ENCODE results near the gene SHROOM1. TPM values are rescaled to one million over a fixed set of nuclear protein-coding genes. Genes with fewer than 3 reads are reported as not detected.
A peak's percentile ranks its signal among the peaks of the same experiment; 100 is the strongest.

The SHROOM1 gene
- total and polyA plus RNA-seq, 9 of the 15 experiments (the other 6 are each of a cell fraction or from before 2014, with no cell fraction given), result 0.44 to 26.5 (median 11.9) TPM

DNA sequence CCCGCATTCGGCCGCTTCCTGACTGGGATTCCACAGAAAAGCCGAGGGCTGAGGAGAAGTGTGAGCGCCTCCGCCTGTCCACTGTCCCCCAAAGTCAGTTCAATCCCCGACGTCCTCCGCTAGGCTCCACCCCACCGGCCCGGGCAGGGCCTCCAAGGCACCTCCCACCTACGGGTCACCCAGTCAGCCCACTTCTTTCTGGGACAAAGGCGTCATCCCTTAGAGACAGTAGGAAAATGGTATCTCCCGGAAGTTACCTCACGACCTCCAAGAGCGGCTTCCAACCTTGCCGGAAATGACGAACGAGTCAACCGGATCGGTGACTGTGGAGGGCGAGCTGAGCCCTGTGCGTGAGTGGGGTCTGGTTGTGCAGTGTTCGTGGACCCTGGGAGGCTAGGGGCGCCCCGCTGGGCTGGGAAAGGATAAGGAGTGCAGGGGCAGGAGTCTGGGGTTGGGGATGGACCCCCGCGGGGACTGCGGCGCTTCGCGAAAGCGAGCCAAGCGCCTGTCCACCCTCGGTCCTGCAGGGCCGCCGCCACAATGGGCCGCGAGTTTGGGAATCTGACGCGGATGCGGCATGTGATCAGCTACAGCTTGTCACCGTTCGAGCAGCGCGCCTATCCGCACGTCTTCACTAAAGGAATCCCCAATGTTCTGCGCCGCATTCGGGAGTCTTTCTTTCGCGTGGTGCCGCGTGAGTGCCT, 36.0 kb upstream of the SHROOM1 start, which contains the start of the genes GDF9 and UQCRQ (continued):
- peak; percentile 96 for TF ChIP-seq MBD2 (IDR thresholded peaks at IDR 0.05; ENCODE audit: borderline replicate concordance, low read depth)
- TF ChIP-seq, protein P1, sequence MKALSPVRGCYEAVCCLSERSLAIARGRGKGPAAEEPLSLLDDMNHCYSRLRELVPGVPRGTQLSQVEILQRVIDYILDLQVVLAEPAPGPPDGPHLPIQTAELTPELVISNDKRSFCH (CRISPR knock-in tag; IDR thresholded peaks at IDR 0.05), result no peak
- TF ChIP-seq, protein P1 (tag; IDR thresholded peaks at IDR 0.05), result no peak
- peak; percentile 73; the same call in 1 of the 2 replicates for TF ChIP-seq JUN (IDR thresholded peaks at IDR 0.05; ENCODE audit: borderline replicate concordance, low read depth, low read length)
- peak; percentile 22; the same call in 1 of the 2 replicates for TF ChIP-seq JUN (CRISPR knock-in tag; IDR thresholded peaks at IDR 0.05; ENCODE audit: borderline replicate concordance)
- peak; percentile 44; the same call in 1 of the 2 replicates for TF ChIP-seq GTF2F1 (IDR thresholded peaks at IDR 0.05; ENCODE audit: low read depth, low read length)
- TF ChIP-seq EZH2 (IDR thresholded peaks at IDR 0.05; ENCODE audit: borderline replicate concordance, low read depth, low read length), result no peak
- TF ChIP-seq HCFC1 (IDR thresholded peaks at IDR 0.05; ENCODE audit: low read depth, low read length), result peak; percentile 67
- TF ChIP-seq, protein P2, sequence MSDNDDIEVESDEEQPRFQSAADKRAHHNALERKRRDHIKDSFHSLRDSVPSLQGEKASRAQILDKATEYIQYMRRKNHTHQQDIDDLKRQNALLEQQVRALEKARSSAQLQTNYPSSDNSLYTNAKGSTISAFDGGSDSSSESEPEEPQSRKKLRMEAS (CRISPR knock-in tag; IDR thresholded peaks at IDR 0.05), result peak; percentile 17
- TF ChIP-seq KDM2B (CRISPR knock-in tag; IDR thresholded peaks at IDR 0.05), result 0 out of 2 replicates have a peak, but pooled peaks have one; percentile 39
- no peak for TF ChIP-seq CBX8 (IDR thresholded peaks at IDR 0.05; ENCODE audit: borderline replicate concordance, extremely low read depth, low read depth, low read length, poor library complexity, severe bottlenecking)
- no peak for TF ChIP-seq ZC3H11A (IDR thresholded peaks at IDR 0.05; ENCODE audit: low read depth, low read length)
- TF ChIP-seq, protein P3, sequence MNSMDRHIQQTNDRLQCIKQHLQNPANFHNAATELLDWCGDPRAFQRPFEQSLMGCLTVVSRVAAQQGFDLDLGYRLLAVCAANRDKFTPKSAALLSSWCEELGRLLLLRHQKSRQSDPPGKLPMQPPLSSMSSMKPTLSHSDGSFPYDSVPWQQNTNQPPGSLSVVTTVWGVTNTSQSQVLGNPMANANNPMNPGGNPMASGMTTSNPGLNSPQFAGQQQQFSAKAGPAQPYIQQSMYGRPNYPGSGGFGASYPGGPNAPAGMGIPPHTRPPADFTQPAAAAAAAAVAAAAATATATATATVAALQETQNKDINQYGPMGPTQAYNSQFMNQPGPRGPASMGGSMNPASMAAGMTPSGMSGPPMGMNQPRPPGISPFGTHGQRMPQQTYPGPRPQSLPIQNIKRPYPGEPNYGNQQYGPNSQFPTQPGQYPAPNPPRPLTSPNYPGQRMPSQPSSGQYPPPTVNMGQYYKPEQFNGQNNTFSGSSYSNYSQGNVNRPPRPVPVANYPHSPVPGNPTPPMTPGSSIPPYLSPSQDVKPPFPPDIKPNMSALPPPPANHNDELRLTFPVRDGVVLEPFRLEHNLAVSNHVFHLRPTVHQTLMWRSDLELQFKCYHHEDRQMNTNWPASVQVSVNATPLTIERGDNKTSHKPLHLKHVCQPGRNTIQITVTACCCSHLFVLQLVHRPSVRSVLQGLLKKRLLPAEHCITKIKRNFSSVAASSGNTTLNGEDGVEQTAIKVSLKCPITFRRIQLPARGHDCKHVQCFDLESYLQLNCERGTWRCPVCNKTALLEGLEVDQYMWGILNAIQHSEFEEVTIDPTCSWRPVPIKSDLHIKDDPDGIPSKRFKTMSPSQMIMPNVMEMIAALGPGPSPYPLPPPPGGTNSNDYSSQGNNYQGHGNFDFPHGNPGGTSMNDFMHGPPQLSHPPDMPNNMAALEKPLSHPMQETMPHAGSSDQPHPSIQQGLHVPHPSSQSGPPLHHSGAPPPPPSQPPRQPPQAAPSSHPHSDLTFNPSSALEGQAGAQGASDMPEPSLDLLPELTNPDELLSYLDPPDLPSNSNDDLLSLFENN (IDR thresholded peaks at IDR 0.05; ENCODE audit: low read depth in 2 of 2, low read length in 2 of 2), result 0 out of 4 replicates have a peak, but pooled peaks of 1 of the 2 experiments have one; percentile 40
- TF ChIP-seq SPI1 (IDR thresholded peaks at IDR 0.05; ENCODE audit: borderline replicate concordance, low read depth, low read length), result no peak
- no peak for TF ChIP-seq PTBP1 (IDR thresholded peaks at IDR 0.05; ENCODE audit: low read depth, low read length)
- no peak for TF ChIP-seq SMARCB1 (IDR thresholded peaks at IDR 0.05; ENCODE audit: insufficient read length, low read depth)
- no peak for TF ChIP-seq ZNF75A (CRISPR knock-in tag; IDR thresholded peaks at IDR 0.05)
- TF ChIP-seq, protein P4, sequence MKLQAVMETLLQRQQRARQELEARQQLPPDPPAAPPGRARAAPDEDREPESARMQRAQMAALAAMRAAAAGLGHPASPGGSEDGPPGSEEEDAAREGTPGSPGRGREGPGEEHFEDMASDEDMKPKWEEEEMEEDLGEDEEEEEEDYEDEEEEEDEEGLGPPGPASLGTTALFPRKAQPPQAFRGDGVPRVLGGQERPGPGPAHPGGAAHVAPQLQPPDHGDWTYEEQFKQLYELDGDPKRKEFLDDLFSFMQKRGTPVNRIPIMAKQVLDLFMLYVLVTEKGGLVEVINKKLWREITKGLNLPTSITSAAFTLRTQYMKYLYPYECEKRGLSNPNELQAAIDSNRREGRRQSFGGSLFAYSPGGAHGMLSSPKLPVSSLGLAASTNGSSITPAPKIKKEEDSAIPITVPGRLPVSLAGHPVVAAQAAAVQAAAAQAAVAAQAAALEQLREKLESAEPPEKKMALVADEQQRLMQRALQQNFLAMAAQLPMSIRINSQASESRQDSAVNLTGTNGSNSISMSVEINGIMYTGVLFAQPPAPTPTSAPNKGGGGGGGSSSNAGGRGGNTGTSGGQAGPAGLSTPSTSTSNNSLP (IDR thresholded peaks at IDR 0.05; ENCODE audit: borderline replicate concordance, low read depth, low read length), result peak; percentile 44; the same call in 1 of the 2 replicates
- TF ChIP-seq, protein P5, sequence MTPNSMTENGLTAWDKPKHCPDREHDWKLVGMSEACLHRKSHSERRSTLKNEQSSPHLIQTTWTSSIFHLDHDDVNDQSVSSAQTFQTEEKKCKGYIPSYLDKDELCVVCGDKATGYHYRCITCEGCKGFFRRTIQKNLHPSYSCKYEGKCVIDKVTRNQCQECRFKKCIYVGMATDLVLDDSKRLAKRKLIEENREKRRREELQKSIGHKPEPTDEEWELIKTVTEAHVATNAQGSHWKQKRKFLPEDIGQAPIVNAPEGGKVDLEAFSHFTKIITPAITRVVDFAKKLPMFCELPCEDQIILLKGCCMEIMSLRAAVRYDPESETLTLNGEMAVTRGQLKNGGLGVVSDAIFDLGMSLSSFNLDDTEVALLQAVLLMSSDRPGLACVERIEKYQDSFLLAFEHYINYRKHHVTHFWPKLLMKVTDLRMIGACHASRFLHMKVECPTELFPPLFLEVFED (CRISPR knock-in tag; conservative IDR thresholded peaks at IDR 0.05), result no peak
- TF ChIP-seq RFX7 (CRISPR knock-in tag; IDR thresholded peaks at IDR 0.05), result no peak

All from K562 (cell line).